Measurements from ENCODE around the gene RNF144A. TPM values are rescaled to one million over a fixed set of nuclear protein-coding genes. Genes with fewer than 3 reads are reported as not detected.
A peak's percentile ranks its signal among the peaks of the same experiment; 100 is the strongest.

RNF144A gene
- polyA plus RNA-seq, 1 of the 3 experiments (the other 2 are of a cell fraction), result 15.6 TPM

DNA sequence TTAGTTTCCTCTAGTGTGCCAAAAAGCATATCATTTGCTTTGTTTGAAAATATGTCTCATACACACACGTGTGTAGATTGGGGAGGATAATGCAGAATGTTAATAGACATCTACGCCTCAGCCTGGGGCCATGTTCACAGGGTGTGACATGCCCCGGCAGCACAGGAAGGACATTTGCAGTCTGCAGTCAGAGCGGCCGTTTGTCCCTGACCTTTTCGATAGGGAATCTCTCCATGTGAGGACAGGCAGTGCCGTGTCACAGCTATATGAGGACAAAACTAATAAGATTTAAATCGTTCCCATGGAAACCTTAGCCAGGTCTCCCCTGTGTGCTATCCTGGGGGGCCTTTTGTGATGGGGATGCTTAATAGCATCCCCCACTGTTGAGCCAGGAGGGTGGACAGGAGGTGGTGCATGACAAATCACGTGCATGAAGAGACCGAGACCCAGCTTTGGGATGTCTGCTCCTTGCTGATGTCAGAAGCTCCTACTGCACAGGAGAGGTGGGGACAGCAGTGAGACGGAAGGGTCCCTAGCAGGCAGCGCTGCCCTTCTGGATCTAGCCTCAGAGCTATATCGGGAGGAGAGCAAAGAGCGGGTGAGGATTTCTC, 100.6 kb downstream of the RNF144A start:
- POLR2A ChIA-PET, result interaction anchor here (0.9 to 1.8 kb wide), 4 partner anchors 10 to 99 kb away, joined by 3 to 4 read pairs (median 3); no protein-coding TSS in a partner anchor
- 83% methylated on average over 14 of the region's 14 CpGs for WGBS (ENCODE audit: low lambda C conversion rate)
- no peaks in the 10 kb centered on the region for H3K9me3 ChIP-seq
- H3K27me3 ChIP-seq (ENCODE audit: insufficient read depth), result no peaks in the 10 kb centered on the region
- H3K9ac ChIP-seq, result no peak overlapping the region
- H4K20me1 ChIP-seq (ENCODE audit: insufficient read depth), result no peaks in the 10 kb centered on the region
- peak overlapping the region in 1 of 2 experiments; percentile 99; a peak in 2 of 4 replicates for H3K27ac ChIP-seq (ENCODE audit: low read depth in 2 of 2, low read length in 1 of 2)
- CTCF ChIA-PET, result interaction anchor here (0.8 to 17.6 kb wide), 10 partner anchors 10 to 185 kb away, joined by 3 to 437 read pairs (median 14); partner anchors contain the start of gene RNF144A
- TF ChIP-seq CHD2 (IDR thresholded peaks at IDR 0.05; ENCODE audit: low read length, partially characterized antibody) (no peak), RCOR1 (IDR thresholded peaks at IDR 0.05; ENCODE audit: low read length) (0 out of 2 replicates have a peak, but pooled peaks have one; percentile 28), JUND (IDR thresholded peaks at IDR 0.05) (no peak), GATA2 (CRISPR knock-in tag; IDR thresholded peaks at IDR 0.05) (no peak)
- TF ChIP-seq, protein P1, sequence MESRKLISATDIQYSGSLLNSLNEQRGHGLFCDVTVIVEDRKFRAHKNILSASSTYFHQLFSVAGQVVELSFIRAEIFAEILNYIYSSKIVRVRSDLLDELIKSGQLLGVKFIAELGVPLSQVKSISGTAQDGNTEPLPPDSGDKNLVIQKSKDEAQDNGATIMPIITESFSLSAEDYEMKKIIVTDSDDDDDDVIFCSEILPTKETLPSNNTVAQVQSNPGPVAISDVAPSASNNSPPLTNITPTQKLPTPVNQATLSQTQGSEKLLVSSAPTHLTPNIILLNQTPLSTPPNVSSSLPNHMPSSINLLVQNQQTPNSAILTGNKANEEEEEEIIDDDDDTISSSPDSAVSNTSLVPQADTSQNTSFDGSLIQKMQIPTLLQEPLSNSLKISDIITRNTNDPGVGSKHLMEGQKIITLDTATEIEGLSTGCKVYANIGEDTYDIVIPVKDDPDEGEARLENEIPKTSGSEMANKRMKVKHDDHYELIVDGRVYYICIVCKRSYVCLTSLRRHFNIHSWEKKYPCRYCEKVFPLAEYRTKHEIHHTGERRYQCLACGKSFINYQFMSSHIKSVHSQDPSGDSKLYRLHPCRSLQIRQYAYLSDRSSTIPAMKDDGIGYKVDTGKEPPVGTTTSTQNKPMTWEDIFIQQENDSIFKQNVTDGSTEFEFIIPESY (IDR thresholded peaks at IDR 0.05; ENCODE audit: borderline replicate concordance, low read depth), result no peak
- TF ChIP-seq, protein P2, sequence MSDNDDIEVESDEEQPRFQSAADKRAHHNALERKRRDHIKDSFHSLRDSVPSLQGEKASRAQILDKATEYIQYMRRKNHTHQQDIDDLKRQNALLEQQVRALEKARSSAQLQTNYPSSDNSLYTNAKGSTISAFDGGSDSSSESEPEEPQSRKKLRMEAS (IDR thresholded peaks at IDR 0.05; ENCODE audit: low read depth), result no peak
- TF ChIP-seq, protein P3, sequence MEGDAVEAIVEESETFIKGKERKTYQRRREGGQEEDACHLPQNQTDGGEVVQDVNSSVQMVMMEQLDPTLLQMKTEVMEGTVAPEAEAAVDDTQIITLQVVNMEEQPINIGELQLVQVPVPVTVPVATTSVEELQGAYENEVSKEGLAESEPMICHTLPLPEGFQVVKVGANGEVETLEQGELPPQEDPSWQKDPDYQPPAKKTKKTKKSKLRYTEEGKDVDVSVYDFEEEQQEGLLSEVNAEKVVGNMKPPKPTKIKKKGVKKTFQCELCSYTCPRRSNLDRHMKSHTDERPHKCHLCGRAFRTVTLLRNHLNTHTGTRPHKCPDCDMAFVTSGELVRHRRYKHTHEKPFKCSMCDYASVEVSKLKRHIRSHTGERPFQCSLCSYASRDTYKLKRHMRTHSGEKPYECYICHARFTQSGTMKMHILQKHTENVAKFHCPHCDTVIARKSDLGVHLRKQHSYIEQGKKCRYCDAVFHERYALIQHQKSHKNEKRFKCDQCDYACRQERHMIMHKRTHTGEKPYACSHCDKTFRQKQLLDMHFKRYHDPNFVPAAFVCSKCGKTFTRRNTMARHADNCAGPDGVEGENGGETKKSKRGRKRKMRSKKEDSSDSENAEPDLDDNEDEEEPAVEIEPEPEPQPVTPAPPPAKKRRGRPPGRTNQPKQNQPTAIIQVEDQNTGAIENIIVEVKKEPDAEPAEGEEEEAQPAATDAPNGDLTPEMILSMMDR (IDR thresholded peaks at IDR 0.05), result no peak
- H3K79me2 ChIP-seq (ENCODE audit: insufficient read depth), result no peaks in the 10 kb centered on the region
- H3K9me2 ChIP-seq, result no peaks in the 10 kb centered on the region
- peaks cover 0 to 24% of the 10 kb centered on the region in 2 experiments for H3K36me3 ChIP-seq (replicated peaks in 1 of 2; ENCODE audit: control insufficient read depth in 1 of 2, insufficient read depth in 2 of 2, low read length in 1 of 2)
- H2AFZ ChIP-seq (ENCODE audit: low read depth), result no peak overlapping the region
- H3K4me3 ChIP-seq (ENCODE audit: low read depth in 2 of 2, low read length in 1 of 2), result no peak overlapping the region
- H3K4me1 ChIP-seq (ENCODE audit: control insufficient read depth in 1 of 2, insufficient read depth in 2 of 2, low read depth in 1 of 2, low read length in 1 of 2), result peaks cover 22 to 72% of the 10 kb centered on the region in 2 experiments
- peaks cover 22% of the 10 kb centered on the region for H3F3A ChIP-seq (replicated peaks; ENCODE audit: insufficient read depth)
- DNase-seq, result peak; percentile 53
- no peak overlapping the region for H3K4me2 ChIP-seq

DNA sequence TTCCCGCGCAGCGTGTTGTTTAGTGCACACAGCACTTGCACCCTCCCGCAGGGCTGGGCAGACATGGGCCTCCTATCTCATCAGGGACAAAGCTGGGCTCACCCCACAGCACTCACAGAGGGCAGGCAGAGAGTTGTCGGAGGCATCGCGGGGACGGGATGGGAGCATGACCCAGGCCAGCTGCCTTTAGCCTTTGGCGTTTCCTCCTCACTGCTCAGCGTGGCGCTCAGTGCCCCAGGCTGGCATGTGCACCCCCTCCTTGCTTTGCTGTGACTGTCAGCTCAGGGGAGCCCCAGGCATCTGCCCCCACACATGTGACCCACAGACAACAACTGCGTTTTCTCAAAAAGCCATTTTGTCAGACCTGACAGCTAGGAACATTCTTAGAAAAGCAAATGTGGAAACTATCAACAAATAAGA, 101.1 kb downstream of the RNF144A start:
- peaks cover 16% of the 10 kb centered on the region for H3F3A ChIP-seq (replicated peaks; ENCODE audit: insufficient read depth)
- no peak overlapping the region for H3K9ac ChIP-seq
- H3K9me2 ChIP-seq, result no peaks in the 10 kb centered on the region
- peaks cover 0 to 29% of the 10 kb centered on the region in 2 experiments for H3K36me3 ChIP-seq (replicated peaks in 1 of 2; ENCODE audit: control insufficient read depth in 1 of 2, insufficient read depth in 2 of 2, low read length in 1 of 2)
- no peak overlapping the region for H2AFZ ChIP-seq (ENCODE audit: low read depth)
- no peaks in the 10 kb centered on the region for H4K20me1 ChIP-seq (ENCODE audit: insufficient read depth)
- H3K9me3 ChIP-seq, result no peaks in the 10 kb centered on the region
- 82% methylated on average over 12 of the region's 12 CpGs for WGBS (ENCODE audit: low lambda C conversion rate)
- POLR2A ChIA-PET, result interaction anchor here (0.9 to 1.8 kb wide), 4 partner anchors 11 to 100 kb away, joined by 3 to 4 read pairs (median 3); no protein-coding TSS in a partner anchor
- H3K27me3 ChIP-seq (ENCODE audit: insufficient read depth), result no peaks in the 10 kb centered on the region
- peak; percentile 81 for DNase-seq
- CTCF ChIA-PET, result interaction anchor here (0.8 to 17.6 kb wide), 11 partner anchors 10 to 185 kb away, joined by 3 to 437 read pairs (median 4); partner anchors contain the start of gene RNF144A
- H3K4me2 ChIP-seq, result no peak overlapping the region
- H3K4me3 ChIP-seq (ENCODE audit: low read depth in 2 of 2, low read length in 1 of 2), result no peak overlapping the region
- H3K27ac ChIP-seq (ENCODE audit: low read depth in 2 of 2, low read length in 1 of 2), result peak overlapping the region in 1 of 2 experiments; percentile 99; a peak in 2 of 4 replicates
- no peaks in the 10 kb centered on the region for H3K79me2 ChIP-seq (ENCODE audit: insufficient read depth)
- peaks cover 25 to 72% of the 10 kb centered on the region in 2 experiments for H3K4me1 ChIP-seq (ENCODE audit: control insufficient read depth in 1 of 2, insufficient read depth in 2 of 2, low read depth in 1 of 2, low read length in 1 of 2)
- TF ChIP-seq EP300 (IDR thresholded peaks at IDR 0.05; ENCODE audit: borderline replicate concordance in 1 of 2, low read depth in 1 of 2, low read length in 1 of 2) (peak in 1 of 2 experiments; percentile 51; a peak in 2 of 4 replicates), RAD21 (IDR thresholded peaks at IDR 0.05; ENCODE audit: low read length) (no peak), RCOR1 (IDR thresholded peaks at IDR 0.05; ENCODE audit: low read length) (no peak; the same call in none of the 2 replicates), RXRA (IDR thresholded peaks at IDR 0.05; ENCODE audit: borderline replicate concordance, low read depth) (no peak), MXI1 (IDR thresholded peaks at IDR 0.05; ENCODE audit: low read depth, low read length) (no peak), GATA2 (CRISPR knock-in tag; IDR thresholded peaks at IDR 0.05) (peak; percentile 67)
- TF ChIP-seq, protein P4, sequence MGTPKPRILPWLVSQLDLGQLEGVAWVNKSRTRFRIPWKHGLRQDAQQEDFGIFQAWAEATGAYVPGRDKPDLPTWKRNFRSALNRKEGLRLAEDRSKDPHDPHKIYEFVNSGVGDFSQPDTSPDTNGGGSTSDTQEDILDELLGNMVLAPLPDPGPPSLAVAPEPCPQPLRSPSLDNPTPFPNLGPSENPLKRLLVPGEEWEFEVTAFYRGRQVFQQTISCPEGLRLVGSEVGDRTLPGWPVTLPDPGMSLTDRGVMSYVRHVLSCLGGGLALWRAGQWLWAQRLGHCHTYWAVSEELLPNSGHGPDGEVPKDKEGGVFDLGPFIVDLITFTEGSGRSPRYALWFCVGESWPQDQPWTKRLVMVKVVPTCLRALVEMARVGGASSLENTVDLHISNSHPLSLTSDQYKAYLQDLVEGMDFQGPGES (IDR thresholded peaks at IDR 0.05; ENCODE audit: low read depth, low read length), result no peak
- TF ChIP-seq, protein P5, sequence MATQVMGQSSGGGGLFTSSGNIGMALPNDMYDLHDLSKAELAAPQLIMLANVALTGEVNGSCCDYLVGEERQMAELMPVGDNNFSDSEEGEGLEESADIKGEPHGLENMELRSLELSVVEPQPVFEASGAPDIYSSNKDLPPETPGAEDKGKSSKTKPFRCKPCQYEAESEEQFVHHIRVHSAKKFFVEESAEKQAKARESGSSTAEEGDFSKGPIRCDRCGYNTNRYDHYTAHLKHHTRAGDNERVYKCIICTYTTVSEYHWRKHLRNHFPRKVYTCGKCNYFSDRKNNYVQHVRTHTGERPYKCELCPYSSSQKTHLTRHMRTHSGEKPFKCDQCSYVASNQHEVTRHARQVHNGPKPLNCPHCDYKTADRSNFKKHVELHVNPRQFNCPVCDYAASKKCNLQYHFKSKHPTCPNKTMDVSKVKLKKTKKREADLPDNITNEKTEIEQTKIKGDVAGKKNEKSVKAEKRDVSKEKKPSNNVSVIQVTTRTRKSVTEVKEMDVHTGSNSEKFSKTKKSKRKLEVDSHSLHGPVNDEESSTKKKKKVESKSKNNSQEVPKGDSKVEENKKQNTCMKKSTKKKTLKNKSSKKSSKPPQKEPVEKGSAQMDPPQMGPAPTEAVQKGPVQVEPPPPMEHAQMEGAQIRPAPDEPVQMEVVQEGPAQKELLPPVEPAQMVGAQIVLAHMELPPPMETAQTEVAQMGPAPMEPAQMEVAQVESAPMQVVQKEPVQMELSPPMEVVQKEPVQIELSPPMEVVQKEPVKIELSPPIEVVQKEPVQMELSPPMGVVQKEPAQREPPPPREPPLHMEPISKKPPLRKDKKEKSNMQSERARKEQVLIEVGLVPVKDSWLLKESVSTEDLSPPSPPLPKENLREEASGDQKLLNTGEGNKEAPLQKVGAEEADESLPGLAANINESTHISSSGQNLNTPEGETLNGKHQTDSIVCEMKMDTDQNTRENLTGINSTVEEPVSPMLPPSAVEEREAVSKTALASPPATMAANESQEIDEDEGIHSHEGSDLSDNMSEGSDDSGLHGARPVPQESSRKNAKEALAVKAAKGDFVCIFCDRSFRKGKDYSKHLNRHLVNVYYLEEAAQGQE (IDR thresholded peaks at IDR 0.05; ENCODE audit: low read depth, low read length), result no peak
- TF ChIP-seq, protein P6, sequence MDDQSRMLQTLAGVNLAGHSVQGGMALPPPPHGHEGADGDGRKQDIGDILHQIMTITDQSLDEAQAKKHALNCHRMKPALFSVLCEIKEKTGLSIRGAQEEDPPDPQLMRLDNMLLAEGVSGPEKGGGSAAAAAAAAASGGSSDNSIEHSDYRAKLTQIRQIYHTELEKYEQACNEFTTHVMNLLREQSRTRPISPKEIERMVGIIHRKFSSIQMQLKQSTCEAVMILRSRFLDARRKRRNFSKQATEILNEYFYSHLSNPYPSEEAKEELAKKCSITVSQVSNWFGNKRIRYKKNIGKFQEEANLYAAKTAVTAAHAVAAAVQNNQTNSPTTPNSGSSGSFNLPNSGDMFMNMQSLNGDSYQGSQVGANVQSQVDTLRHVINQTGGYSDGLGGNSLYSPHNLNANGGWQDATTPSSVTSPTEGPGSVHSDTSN (IDR thresholded peaks at IDR 0.05), result no peak
